Osteocyte (in vitro differentiated cells): ENCODE measurements around the gene CYB5R3. TPM values are rescaled to one million over a fixed set of nuclear protein-coding genes. Genes with fewer than 3 reads are reported as not detected.

Experiments used
- DNase-seq: peaks from one replicate; pipeline ENCODE4 v3.0.0; 2021; ENCODE audit warnings: mixed read lengths; ENCODE audit not compliant: unreplicated experiment; ENCODE audit errors: extremely low spot score
- H3K27ac Mint-ChIP-seq: one replicate; pipeline ENCODE4 v1.8.0; 2021; ENCODE audit warnings: mild to moderate bottlenecking, mixed read lengths; ENCODE audit not compliant: unreplicated experiment
- H3K27me3 Mint-ChIP-seq: one replicate; pipeline ENCODE4 v1.8.0; 2021; ENCODE audit warnings: mixed read lengths; ENCODE audit not compliant: unreplicated experiment
- H3K36me3 Mint-ChIP-seq: one replicate; pipeline ENCODE4 v1.8.0; 2021; ENCODE audit warnings: mixed read lengths; ENCODE audit not compliant: unreplicated experiment
- H3K4me1 Mint-ChIP-seq: one replicate; pipeline ENCODE4 v1.8.0; 2021; ENCODE audit warnings: mixed read lengths; ENCODE audit not compliant: unreplicated experiment
- H3K4me3 Mint-ChIP-seq: one replicate; pipeline ENCODE4 v1.8.0; 2021; ENCODE audit warnings: mild to moderate bottlenecking, moderate library complexity, mixed read lengths; ENCODE audit not compliant: unreplicated experiment
- H3K9me3 Mint-ChIP-seq: one replicate; pipeline ENCODE4 v1.8.0; 2021; ENCODE audit warnings: mixed read lengths; ENCODE audit not compliant: unreplicated experiment
- CTCF ChIP-seq: fragments of 200-600 bp; sonication (generic); IDR thresholded peaks from 2 replicates; pipeline ENCODE4 v1.5.0; 2021; ENCODE audit warnings: antibody characterized with exemption, mild to moderate bottlenecking, moderate library complexity
- total RNA-seq: library from RNA; stranded (reverse); gene quantifications from 2 replicates; pipeline ENCODE4 v1.2.1, GENCODE V29; 2021

Gene CYB5R3
- total RNA-seq, 1 donor from 2014 or later = 408 TPM

DNA sequence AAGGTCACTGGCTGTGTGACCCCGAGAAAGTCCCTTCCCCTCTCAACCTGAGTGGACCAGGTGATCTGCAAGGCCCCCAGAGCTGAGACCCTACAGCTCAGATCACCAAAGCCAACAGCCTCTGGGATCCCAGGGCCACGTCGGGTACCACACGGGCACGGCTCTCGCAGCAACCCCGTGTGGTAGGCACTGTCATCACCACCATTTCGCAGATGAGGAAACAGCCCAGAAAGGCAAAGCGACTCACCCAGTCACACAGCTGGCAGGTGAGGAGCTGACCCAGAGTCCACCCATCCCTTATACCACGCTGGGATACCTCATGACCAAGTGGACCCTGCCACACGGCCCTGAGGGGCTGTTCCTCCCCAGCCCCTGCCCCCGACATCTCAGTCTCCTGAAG lies 11.6 kb downstream of the CYB5R3 start:
- peaks cover 13% of the 10 kb centered on the region for H3K36me3 Mint-ChIP-seq
- no peak for TF ChIP-seq CTCF
- no peaks in the 10 kb centered on the region for H3K9me3 Mint-ChIP-seq
- H3K27me3 Mint-ChIP-seq = no peaks in the 10 kb centered on the region
- peak overlapping the region; percentile 100 for H3K27ac Mint-ChIP-seq
- H3K4me3 Mint-ChIP-seq = no peak overlapping the region
- DNase-seq = no peak
- H3K4me1 Mint-ChIP-seq = peaks cover 57% of the 10 kb centered on the region

DNA sequence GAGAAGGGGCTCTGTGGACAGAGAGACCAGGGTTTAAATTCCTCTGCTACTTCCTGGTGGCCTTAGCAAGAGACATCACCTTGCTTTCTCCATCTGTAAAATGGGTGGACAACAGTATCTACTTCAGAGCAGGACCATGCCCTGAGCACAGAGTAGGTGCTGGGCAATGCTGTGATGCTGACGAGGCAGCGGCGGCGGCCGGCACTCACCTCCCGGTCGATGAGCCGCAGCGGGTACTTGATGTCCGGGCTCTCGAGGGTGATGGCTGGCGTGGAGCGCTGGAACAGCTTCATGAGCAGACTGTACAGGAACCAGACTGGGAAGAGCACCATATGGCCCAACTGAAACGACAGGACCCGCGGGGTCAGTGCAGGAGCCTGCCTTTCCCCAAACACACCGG lies 12.7 kb downstream of the CYB5R3 start:
- Mint-ChIP-seq H3K27me3 (no peaks in the 10 kb centered on the region), H3K4me1 (peaks cover 52% of the 10 kb centered on the region), H3K36me3 (peaks cover 17% of the 10 kb centered on the region), H3K27ac (peak overlapping the region; percentile 100), H3K4me3 (no peak overlapping the region), H3K9me3 (no peaks in the 10 kb centered on the region)
- DNase-seq = no peak
- no peak for TF ChIP-seq CTCF

- H3K9me3 Mint-ChIP-seq = no peaks in the 10 kb centered on the region
- peaks cover 46% of the 10 kb centered on the region for H3K4me1 Mint-ChIP-seq
- peak overlapping the region; percentile 100 for H3K27ac Mint-ChIP-seq
- TF ChIP-seq CTCF = no peak
- H3K27me3 Mint-ChIP-seq = no peaks in the 10 kb centered on the region
- H3K4me3 Mint-ChIP-seq = peak overlapping the region; percentile 20
- H3K36me3 Mint-ChIP-seq = peaks cover 17% of the 10 kb centered on the region
- DNase-seq = peak; percentile 90
Observed at GRCh38 chr22:42635531-42635930, 13.7 kb downstream of the CYB5R3 start.

DNA sequence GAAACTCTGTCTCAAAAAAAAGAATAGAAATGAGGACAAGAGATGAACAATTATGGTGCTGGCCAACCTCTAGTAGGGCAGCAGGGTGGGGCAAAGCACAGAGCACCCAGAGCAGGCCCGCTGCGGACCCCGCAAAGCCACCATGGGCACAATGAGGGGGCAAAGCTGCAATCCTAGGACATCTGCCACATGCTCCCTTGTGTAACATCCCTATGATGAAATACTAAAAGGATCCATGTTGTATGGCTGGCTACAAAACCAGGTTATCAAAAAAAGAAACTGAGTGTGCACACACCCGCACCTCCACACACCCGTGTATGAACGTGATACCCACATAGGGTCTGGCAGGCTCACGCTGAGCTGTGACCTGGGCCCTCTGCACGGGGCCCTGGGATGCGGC lies 16.2 kb downstream of the CYB5R3 start:
- H3K36me3 Mint-ChIP-seq = peaks cover 27% of the 10 kb centered on the region
- H3K9me3 Mint-ChIP-seq = no peaks in the 10 kb centered on the region
- no peak for TF ChIP-seq CTCF
- H3K4me3 Mint-ChIP-seq = no peak overlapping the region
- H3K4me1 Mint-ChIP-seq = peaks cover 31% of the 10 kb centered on the region
- DNase-seq = no peak
- peak overlapping the region; percentile 4 for H3K27ac Mint-ChIP-seq
- H3K27me3 Mint-ChIP-seq = no peaks in the 10 kb centered on the region

GRCh38 chr22:42632096-42632495 lies 17.1 kb downstream of the CYB5R3 start:
- DNase-seq = no peak
- TF ChIP-seq CTCF = peak; percentile 42
- Mint-ChIP-seq H3K9me3 (no peaks in the 10 kb centered on the region), H3K27ac (peak overlapping the region; percentile 54), H3K27me3 (no peaks in the 10 kb centered on the region), H3K36me3 (peaks cover 27% of the 10 kb centered on the region), H3K4me3 (no peak overlapping the region), H3K4me1 (peaks cover 27% of the 10 kb centered on the region)
